Measurements from ENCODE around the gene SLC19A3. TPM values are rescaled to one million over a fixed set of nuclear protein-coding genes. Genes with fewer than 3 reads are reported as not detected.
"Not testable (repeated sequence)": the region's sequence is repeated elsewhere in the genome, so short reads cannot be mapped to it uniquely, and the experiment has no call there.

SLC19A3 gene
- total and polyA plus RNA-seq, 8 donors = 0.43 to 9.3 (median 2.8) TPM; not detected in 1

DNA sequence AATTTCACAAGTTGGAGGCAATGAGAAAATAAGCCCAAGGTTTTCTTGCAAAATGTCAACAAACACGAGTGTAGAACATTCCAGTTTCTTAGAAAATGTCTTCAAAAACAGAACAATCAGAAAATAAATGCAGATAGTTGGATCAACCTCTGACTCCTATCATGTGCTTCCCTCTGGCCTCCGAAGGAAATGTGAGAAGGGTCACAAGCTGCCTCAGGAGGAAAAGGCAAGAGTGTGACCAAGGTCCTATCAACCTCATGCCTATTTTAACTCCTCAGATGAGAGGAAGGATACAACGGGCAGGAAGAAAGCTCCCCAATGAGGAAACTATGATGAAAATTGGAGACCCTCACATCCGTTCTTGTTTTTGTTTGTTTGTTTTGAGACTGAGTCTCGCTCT, 43.3 kb downstream of the SLC19A3 start:
- no peak for DNase-seq
- H3K27ac ChIP-seq = no peak overlapping the region
- 72 to 77% (median 74%) methylated on average over 5 of the region's 5 CpGs for WGBS, 5 donors
- no peak overlapping the region for H3K4me3 ChIP-seq
- no peaks in the 10 kb centered on the region for H3K27me3 ChIP-seq
- TF ChIP-seq, protein P1, sequence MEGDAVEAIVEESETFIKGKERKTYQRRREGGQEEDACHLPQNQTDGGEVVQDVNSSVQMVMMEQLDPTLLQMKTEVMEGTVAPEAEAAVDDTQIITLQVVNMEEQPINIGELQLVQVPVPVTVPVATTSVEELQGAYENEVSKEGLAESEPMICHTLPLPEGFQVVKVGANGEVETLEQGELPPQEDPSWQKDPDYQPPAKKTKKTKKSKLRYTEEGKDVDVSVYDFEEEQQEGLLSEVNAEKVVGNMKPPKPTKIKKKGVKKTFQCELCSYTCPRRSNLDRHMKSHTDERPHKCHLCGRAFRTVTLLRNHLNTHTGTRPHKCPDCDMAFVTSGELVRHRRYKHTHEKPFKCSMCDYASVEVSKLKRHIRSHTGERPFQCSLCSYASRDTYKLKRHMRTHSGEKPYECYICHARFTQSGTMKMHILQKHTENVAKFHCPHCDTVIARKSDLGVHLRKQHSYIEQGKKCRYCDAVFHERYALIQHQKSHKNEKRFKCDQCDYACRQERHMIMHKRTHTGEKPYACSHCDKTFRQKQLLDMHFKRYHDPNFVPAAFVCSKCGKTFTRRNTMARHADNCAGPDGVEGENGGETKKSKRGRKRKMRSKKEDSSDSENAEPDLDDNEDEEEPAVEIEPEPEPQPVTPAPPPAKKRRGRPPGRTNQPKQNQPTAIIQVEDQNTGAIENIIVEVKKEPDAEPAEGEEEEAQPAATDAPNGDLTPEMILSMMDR (IDR thresholded peaks at IDR 0.05) = no peak
- TF ChIP-seq EP300 (IDR thresholded peaks at IDR 0.05) (no peak), POLR2A (IDR thresholded peaks at IDR 0.05) (no peak), POLR2AphosphoS5 (IDR thresholded peaks at IDR 0.05) (no peak)
- H3K4me1 ChIP-seq = no peaks in the 10 kb centered on the region
- intact Hi-C loops (cut with DNase I; ENCODE audit: low total_unique reads) = no loop called here
- H3K9me3 ChIP-seq = no peaks in the 10 kb centered on the region
- no peaks in the 10 kb centered on the region for H3K36me3 ChIP-seq

DNA sequence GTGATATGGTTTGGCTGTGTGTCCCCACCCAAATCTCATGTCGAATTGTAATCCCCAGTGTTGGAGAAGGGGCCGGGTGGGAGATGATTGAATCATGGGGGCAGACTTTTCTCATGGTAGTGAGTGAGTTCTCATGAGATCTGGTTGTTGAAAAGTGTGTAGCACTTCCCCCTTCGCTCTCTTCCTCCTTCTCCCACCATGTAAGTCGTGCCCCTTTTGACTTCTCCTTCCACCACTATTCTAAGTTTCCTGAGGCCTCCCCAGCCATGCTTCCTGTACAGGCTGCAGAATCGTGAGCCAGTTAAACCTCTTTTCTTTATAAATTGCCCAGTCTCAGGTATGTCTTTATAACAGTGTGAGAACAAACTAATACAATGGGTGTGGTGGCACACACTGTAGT, 44.2 kb downstream of the SLC19A3 start:
- DNase-seq; intact Hi-C loops (cut with DNase I; ENCODE audit: low total_unique reads); H3K9me3 ChIP-seq; H3K27me3 ChIP-seq; H3K27ac ChIP-seq; H3K4me1 ChIP-seq; H3K36me3 ChIP-seq; H3K4me3 ChIP-seq: not testable (repeated sequence)
- WGBS, 5 donors = 71 to 87% (median 84%) methylated on average over 5 of the region's 5 CpGs

DNA sequence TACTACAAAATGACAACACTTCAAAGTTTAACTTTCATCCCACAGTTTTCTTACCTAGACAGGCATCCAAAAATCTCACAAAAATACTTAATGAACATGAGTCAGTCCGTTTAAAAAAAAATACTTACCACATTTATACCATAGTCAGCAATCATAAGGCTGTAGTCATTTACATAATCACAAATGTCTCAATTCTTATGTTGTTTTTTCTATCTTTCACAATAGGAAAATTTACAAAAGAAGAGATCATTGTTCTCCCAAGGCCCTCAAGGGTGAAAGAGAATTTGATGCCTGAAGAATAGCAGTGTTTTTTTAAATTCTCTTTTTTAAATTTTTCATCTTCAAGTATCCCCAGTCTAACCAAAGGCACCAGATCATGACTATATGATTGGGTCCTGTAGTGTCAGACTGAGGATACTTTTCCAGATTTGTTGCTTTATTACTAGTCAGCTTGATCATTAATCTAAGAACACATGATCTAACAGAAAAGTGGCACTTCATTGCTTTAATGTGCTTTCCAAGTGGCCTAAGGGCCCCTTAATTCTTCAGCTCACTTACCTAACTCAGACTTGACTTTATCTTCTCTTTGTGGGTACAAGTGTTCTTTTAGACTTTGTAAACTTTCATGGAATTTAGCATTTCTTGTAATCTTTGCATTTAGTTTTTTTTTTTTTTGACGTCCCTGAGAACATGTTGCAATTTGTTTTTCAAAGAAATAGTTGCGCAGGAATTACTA, 46.5 kb downstream of the SLC19A3 start:
- no peaks in the 10 kb centered on the region for H3K4me1 ChIP-seq
- WGBS, 5 donors = 70 to 78% (median 73%) methylated on average over 3 of the region's 3 CpGs
- no peaks in the 10 kb centered on the region for H3K9me3 ChIP-seq
- DNase-seq = no peak
- no peaks in the 10 kb centered on the region for H3K27me3 ChIP-seq
- intact Hi-C loops (cut with DNase I; ENCODE audit: low total_unique reads) = no loop called here
- no peak overlapping the region for H3K4me3 ChIP-seq
- H3K27ac ChIP-seq = no peak overlapping the region
- TF ChIP-seq POLR2A (IDR thresholded peaks at IDR 0.05) = no peak
- no peak for TF ChIP-seq EP300 (IDR thresholded peaks at IDR 0.05)
- TF ChIP-seq, protein P1 (IDR thresholded peaks at IDR 0.05) = no peak
- no peak for TF ChIP-seq POLR2AphosphoS5 (IDR thresholded peaks at IDR 0.05)
- H3K36me3 ChIP-seq = no peaks in the 10 kb centered on the region

- H3K9me3 ChIP-seq; H3K27me3 ChIP-seq; intact Hi-C loops (cut with DNase I; ENCODE audit: low total_unique reads); H3K27ac ChIP-seq; H3K36me3 ChIP-seq; H3K4me1 ChIP-seq; H3K4me3 ChIP-seq; DNase-seq: not testable (repeated sequence)
- 83 to 93% (median 88%) methylated on average over 9 to 13 of the region's 13 CpGs for WGBS, 5 donors
Observed at GRCh38 chr2:227666631-227667170, 51.1 kb downstream of the SLC19A3 start, which contains the start of gene SCYGR5. Gene SCYGR5, plus strand, starts transcription at chr2:227666804. Its CDS starts 0 bp downstream, at chr2:227666804.

DNA sequence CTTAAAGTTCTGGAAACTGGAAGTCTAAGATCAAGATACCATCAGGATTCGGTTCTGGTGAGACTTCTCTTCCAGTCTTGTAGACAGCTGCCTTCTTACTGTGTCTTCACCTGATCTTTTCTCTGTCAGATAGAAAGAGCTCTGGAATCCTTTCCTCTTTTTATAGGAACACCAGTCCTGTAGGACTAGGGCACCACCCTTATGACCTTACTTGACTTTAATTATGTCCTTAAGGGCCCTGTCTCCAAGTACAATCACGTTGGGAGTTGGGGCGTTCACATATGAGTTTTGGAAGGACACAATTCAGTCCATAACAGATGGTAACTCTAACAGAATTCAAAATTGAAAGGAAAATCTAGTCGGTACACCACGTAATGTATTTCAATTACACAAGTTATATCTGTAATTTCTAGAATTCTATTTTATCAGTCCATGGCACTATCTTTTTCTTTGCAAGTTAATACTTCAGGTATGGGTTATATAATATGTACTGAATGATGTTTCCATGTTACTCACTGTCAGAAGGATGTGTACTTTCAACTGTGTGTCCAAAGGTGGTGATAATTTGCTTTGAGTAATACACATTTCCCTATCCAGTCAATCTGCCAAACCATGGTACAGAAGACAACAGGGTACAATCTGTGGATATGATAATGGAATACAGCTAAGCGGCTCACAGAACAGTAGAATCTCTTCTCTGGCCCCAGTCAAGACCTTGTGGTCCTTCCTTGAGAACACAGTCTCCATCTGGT, 52.5 kb downstream of the SLC19A3 start:
- no peak for DNase-seq
- Histone ChIP-seq H3K27ac (no peak overlapping the region), H3K36me3 (no peaks in the 10 kb centered on the region), H3K9me3 (no peaks in the 10 kb centered on the region), H3K27me3 (no peaks in the 10 kb centered on the region), H3K4me3 (no peak overlapping the region), H3K4me1 (no peaks in the 10 kb centered on the region)
- 86 to 89% (median 87%) methylated on average over 6 of the region's 6 CpGs for WGBS, 5 donors
- TF ChIP-seq POLR2A (IDR thresholded peaks at IDR 0.05) (no peak), POLR2AphosphoS5 (IDR thresholded peaks at IDR 0.05) (no peak), EP300 (IDR thresholded peaks at IDR 0.05) (no peak)
- intact Hi-C loops (cut with DNase I; ENCODE audit: low total_unique reads) = no loop called here

All from stomach (tissue), 9 donors.